GM12874 (cell line): ENCODE measurements around the gene PPM1N.

ENCODE experiments used
- CTCF ChIP-seq: IDR thresholded peaks from 2 replicates; pipeline ENCODE4 v1.5.1; 2011; ENCODE audit warnings: low read depth, mild to moderate bottlenecking, control low read depth, low read length, moderate library complexity; ENCODE audit not compliant: insufficient read depth

PPM1N gene

GRCh38 chr19:45542234-45542668 lies 44.0 kb downstream of the PPM1N start:
- TF ChIP-seq CTCF, result no peak

GRCh38 chr19:45547211-45547770 lies 49.0 kb downstream of the PPM1N start:
- TF ChIP-seq CTCF, result no peak

GRCh38 chr19:45547965-45548609 lies 49.8 kb downstream of the PPM1N start:
- no peak for TF ChIP-seq CTCF
